ENCODE measurements around the gene RACK1.
"Not testable (repeated sequence)": the region's sequence is repeated elsewhere in the genome, so short reads cannot be mapped to it uniquely, and the experiment has no call there.

Gene RACK1

GRCh38 chr5:181233088-181233800 is 10.5 kb downstream of the RACK1 start:
- DNase-seq = no peak

DNA sequence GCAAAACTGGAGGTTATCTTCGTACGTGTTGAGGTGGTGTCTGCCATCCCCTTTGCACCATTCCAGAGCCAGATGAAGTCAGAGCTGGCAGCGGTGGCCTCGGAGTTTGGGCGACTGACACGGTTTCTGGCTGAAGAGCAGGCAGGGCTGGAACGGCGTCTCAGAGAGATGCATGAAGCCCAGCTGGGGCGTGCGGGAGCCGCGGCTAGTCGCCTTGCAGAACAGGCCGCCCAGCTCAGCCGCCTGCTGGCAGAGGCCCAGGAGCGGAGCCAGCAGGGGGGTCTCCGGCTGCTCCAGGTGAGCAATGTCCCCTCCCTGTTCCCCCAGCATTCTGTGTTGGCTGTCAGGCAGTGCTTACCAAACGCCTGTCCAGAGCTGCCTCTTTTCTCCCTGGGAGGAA is 11.1 kb downstream of the RACK1 start:
- no peak for DNase-seq

DNA sequence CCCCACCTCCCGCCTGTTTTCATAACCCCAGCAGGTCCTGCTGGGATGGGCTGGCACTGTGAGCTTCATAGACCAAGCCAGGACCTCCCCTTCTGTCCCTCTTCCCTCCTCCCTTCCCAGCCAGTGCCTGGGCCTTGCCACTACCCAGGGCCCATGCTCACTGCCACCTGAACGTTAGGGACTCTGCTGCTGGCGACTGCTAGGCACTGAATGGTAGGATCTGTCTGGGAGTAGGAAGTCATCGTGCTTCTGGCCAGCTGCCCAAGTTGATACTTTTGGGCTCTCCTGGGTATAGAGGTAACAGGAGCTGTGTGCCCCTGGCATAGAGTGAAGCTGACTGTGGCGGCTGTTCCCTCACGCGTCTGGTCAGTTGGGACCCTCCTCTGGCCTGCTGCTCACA is 12.3 kb downstream of the RACK1 start:
- DNase-seq = no peak

GRCh38 chr5:181230551-181230950 is 13.2 kb downstream of the RACK1 start:
- no peak for DNase-seq

DNA sequence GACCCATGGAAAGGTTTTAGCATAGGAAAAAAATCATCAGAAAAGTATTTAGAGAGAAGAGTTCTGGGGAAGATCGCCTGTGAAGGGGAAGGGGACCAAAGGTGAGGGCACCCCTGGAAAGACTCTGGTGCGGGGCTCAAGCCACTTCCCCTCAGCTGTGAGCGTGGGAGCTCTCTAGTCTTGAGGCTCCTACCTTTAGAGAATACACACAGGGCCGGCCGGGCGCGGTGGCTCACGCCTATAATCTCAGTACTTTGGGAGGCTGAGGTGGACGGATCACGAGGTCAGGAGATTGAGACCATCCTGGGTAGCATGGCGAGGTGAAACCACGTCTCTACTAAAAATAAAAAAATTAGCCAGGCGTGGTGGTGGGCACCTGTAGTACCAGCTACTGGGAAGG is 13.7 kb downstream of the RACK1 start:
- DNase-seq = no peak

DNA sequence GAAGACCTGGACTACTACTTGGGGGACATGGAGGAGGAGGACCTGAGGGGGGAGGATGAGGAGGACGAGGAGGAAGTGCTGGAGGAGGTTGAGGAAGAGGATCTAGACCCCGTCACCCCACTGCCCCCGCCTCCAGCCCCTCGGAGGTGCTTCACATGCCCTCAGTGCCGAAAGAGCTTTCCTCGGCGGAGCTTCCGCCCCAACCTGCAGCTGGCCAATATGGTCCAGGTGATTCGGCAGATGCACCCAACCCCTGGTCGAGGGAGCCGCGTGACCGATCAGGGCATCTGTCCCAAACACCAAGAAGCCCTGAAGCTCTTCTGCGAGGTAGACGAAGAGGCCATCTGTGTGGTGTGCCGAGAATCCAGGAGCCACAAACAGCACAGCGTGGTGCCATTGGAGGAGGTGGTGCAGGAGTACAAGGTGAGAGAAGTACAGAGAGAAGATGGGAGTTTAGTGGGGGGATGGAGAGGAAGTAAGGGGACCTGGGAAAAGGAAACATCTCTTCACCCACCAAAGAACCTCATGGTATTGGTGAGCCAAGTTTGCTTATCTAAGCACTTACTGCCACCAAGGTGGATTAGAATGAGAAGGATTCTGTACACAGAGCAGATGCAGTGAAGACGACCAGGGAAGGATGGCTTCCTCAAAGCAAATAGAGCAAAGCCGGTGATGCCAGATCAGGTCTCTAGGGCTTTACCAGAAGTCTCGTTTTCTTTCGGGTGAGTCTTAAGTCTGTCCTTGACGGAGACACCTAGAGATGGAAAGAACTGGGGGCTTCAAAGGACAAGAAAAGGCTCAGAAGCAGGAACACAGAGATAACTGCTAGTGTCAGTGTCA is 19.1 kb downstream of the RACK1 start:
- no peak for DNase-seq

DNA sequence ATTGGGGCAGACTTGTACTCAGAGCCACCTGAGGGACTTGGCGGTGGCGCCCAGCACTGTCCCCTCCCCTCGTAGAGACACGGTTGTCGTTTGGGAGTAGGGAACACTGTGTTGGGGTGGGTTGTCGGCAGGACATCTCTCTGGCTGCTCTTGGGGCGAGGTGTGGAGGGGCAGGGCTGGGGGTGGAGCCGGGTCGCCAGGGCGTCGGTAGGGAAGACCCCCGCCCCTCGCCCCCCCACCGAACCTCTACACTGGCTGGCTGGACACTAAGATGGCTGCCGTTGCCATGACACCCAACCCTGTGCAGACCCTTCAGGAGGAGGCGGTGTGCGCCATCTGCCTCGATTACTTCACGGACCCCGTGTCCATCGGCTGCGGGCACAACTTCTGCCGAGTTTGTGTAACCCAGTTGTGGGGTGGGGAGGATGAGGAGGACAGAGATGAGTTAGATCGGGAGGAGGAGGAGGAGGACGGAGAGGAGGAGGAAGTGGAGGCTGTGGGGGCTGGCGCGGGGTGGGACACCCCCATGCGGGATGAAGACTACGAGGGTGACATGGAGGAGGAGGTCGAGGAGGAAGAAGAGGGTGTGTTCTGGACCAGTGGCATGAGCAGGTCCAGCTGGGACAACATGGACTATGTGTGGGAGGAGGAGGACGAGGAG is 19.8 kb downstream of the RACK1 start:
- DNase-seq = no peak

DNA sequence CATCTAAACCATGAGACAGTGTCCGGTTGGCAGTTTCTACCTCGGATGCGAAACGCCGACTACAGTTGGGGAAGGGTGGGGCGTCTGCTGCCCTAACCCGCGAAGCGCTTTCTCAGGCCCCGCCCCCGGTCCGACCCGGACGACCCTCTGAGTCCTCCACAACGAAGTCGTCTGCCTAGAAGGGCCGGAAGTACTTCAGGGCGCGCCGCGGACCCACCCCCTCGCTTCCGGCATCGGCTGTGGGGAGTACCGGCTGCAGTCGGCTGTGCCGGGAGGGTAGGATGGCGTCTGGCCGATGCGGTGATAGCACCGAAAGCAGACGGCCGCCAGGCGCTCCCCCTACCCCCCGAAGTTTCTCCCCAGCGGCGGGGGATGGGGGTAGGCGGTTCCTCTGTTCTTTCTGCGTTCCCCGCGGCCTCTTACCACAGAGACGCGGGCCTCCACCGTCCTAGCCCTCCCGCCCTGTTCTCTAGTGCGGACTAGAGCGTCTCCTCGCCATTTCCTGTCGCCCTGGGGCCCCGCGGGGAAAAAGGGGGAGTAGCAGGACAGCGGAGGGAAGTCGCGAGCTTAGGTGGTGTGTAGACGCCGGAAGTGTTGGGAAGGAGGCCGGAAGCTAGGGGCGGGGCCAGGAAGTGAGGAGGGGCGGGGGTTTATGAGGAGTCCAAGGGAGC is 20.5 kb downstream of the RACK1 start, which contains the start of gene TRIM41:
TSS of gene TRIM41 (plus strand) at position 224 of the 671 bp plus-strand sequence. CDS start 719 bp downstream, outside the sequence.
- peak; percentile 97 to 98 for DNase-seq

- DNase-seq = no peak
These were observed 21.1 kb downstream of the RACK1 start for GRCh38 chr5:181222630-181223057.

DNA sequence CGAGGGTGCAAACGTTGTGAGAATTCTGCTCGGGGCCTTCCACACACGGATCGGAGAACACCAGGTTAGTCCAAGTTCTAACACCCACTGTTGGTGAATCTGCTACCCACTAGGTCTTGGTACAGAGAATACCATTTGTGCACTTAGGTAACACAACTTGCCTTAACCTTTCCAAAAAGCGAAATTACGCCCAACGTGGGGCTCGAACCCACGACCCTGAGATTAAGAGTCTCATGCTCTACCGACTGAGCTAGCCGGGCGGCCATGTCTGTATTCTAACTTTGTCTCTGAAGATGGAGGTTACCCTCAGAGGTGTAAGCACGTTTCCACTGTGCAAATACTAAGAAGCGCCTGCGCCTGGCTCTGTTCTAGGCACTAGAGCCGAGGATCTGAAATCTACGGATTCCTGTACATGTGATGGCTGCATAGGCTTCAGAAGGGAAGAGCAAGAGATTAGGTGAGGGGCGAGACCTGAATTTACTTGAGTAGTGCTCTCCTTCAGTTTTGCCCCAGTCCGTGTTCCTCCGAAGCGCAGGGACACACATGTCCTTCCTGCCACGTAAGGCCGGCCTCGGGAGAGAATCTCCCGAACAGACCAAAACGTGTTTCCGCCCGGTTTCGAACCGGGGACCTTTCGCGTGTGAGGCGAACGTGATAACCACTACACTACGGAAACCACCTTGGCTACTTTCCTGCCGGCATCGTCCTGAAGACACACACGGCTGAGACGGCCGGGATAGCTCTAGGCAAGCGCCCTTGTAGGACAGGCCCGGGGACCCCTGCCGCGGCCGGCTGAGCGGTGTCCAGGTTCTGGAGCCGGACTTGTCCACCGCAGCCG is 21.7 kb downstream of the RACK1 start:
- peak; percentile 99 to 100 for DNase-seq

DNA sequence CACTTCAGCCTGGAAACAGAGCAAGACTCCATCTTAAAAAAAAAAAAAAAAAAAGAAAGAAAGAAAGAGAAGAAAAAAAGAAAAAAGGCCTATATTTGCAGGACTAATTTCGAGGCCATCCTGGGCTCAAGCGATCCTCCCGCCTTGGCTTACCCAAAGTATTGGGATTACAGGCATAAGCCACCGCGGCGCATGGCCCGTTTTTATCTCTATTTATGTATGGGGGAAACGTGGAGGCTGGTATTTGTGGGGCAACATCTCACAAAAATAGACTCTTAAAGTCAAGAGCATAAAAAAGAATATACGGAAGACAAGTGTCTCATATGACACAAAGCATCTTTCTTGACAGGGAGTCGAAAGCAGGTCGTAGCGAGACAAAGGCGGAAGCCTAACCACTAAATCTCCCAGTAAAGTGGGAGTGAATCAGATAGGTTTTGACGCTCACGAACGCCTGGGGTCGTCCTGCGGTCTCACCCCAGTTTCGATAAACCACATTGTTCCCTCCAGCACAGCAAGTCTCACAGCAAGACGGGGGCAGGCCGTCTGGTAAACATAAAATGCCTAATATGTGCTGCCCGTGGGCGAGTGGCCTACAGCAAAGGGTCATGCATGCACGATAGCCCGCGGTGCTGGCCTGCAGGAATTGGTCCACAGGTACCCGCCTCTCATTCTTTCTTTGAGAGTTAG is 22.5 kb downstream of the RACK1 start:
- DNase-seq = peak in 1 of 2 experiments; percentile 79

- no peak for DNase-seq
These were observed 23.6 kb downstream of the RACK1 start for GRCh38 chr5:181220178-181220515.

DNA sequence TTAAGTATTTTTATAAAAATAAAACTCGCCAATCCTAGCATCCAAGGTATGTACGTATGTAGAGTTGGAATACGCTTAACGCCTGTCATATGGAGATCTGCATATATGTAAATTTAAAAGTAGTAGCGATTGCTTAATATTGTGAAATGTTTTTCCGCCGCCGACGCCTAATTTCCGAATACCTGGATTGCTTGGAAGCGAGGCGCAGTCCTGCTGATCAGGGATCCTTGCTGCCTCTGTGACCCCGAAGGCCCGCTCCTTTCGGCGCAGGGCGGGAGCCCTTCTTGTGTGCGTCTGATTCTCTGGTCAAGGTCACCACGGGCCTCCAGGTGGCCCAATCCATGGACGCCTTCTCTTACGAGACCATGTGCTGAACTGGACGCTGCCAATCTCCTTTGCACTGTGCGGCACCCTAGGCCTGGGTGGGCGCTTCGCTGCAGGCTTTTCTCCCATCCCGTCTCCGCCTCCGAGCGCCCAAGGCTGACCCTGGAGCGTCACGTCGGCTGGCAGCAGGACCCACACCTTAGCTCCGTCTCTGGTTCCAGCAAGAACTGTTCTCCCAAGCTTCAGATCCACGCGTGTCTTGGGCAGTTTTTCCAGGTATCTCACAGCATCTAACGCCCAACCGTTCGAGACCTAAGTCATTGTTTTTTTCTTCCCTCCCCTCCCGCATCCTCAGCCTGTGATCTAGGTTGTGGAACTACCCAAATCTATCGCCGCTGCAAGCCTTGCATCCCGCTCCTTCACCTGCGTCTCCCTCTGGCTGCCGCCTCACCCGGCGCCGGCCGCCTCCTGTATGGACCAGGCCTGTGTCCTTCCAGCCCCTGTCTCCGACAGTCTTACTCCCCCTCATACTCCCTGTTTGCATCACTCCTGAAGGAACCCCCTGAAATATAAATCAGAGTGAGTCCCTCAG is 24.2 kb downstream of the RACK1 start:
- DNase-seq = no peak

DNA sequence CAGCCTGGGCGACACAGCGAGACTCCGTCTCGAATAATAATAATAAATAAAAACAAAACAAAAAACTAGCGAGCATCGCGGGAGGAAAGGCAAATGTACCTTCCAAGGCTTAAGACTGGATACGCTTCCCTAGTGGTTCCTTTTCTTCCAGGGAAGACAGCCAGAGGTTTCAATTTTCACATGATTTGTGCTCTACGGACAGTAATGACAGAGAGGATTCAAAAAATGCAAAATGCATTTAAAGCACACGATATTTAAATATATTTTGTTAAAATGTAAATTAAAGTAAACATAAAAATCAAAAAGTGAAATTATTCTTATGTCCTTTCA is 24.9 kb downstream of the RACK1 start:
- no peak for DNase-seq

- DNase-seq = peak; percentile 63 to 64
These were observed 26.0 kb downstream of the RACK1 start for GRCh38 chr5:181217803-181218062.

- peak; percentile 79 for DNase-seq
These were observed 26.4 kb downstream of the RACK1 start for GRCh38 chr5:181217111-181217802.

- DNase-seq = peak; percentile 69 to 70
These were observed 27.4 kb downstream of the RACK1 start for GRCh38 chr5:181215997-181216989.

DNA sequence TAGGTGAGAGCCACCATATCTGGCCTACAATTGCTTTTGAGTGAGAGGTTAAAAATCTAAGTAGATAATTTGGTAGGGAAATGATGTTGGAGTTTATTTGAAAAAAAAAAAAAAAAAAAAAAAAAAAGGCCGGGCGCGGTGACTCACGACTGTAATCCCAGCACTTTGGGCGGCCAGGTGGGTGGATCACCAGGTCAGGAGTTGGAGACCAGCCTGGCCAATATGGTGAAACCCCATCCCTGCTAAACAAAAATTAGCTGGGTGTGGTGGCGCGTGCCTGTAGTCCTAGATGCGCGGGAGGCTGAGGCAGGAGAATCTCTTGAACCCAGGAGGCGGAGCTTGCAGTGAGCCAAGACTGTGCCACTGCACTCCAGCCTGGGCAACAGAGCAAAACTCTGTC is 29.5 kb downstream of the RACK1 start:
- DNase-seq = not testable (repeated sequence)

DNA sequence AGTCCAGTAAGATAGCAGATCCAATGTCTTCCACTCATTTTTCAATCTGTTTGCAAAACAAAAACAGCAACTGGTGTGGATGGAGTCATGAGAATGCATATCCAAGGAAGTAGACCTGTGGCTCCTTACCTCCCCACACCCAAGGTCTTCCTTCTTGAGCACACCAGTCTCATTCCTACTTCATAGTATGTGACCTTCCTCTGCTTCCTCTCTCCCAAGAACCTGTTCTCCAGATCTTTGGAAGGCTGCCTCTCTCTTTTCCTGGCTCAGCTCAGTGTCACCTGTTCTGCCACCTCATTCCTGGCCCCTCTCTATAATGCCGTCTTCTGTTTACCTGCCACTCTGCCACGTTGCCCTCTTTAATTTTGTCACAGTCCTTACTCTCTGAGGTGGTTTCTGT is 30.8 kb downstream of the RACK1 start:
- no peak for DNase-seq
